Measurements from ENCODE around the gene TBL1X. TPM values are rescaled to one million over a fixed set of nuclear protein-coding genes. Genes with fewer than 3 reads are reported as not detected.

Gene TBL1X
- total and polyA plus RNA-seq, 2 donors: 19.8 to 26.1 TPM

DNA sequence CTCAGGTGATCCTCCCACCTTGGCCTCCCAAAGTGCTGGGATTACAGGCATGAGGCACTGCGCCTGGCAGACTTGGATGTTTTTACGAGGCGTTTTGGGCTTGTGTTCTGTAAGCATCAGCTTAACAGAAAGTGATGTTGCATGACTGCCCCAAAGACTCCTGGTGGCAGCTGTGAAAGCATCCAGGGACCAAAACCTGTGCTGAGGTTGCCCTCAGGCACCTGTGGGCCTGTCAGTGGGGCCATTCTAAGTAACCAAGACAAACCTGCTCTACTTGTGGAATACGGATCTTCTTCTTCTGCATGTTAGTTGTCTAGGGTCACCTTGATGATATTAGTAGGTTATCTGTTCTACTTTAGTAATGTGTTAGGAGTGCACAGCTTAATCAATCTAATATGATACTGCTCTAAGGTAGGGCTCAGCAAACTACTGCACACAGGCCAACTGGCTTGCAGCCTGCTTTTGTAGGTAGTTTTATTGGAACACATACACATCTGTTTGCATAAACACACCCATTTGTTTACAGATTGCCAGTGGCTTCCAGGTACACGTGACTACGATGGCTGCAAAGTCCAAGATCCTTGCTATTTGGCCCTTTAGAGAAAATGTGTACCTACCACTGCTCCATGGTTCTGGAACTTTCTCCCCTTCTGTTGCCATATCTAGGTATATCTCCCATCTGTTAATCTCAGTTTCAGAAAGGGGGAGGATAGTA is 164.1 kb downstream of the TBL1X start:
- no peak for DNase-seq (ENCODE audit: extremely low spot score)
- no peaks in the 10 kb centered on the region for H3K36me3 ChIP-seq (ENCODE audit: insufficient read depth)
- no peaks in the 10 kb centered on the region for H3K4me1 ChIP-seq (ENCODE audit: insufficient read depth)
- WGBS: 89% methylated on average over 6 of the region's 6 CpGs
- H3K4me3 ChIP-seq (ENCODE audit: low read depth, low read length): no peak overlapping the region
- no peak overlapping the region for H3K27ac ChIP-seq (ENCODE audit: low read depth)

GRCh38 chrX:9634551-9634950 is 169.7 kb downstream of the TBL1X start:
- no peak for DNase-seq (ENCODE audit: extremely low spot score)
- Histone ChIP-seq H3K4me3 (ENCODE audit: low read depth, low read length) (no peak overlapping the region), H3K4me1 (ENCODE audit: insufficient read depth) (no peaks in the 10 kb centered on the region), H3K36me3 (ENCODE audit: insufficient read depth) (no peaks in the 10 kb centered on the region), H3K27ac (ENCODE audit: low read depth) (no peak overlapping the region)
- 56% methylated on average over 7 of the region's 7 CpGs for WGBS

DNA sequence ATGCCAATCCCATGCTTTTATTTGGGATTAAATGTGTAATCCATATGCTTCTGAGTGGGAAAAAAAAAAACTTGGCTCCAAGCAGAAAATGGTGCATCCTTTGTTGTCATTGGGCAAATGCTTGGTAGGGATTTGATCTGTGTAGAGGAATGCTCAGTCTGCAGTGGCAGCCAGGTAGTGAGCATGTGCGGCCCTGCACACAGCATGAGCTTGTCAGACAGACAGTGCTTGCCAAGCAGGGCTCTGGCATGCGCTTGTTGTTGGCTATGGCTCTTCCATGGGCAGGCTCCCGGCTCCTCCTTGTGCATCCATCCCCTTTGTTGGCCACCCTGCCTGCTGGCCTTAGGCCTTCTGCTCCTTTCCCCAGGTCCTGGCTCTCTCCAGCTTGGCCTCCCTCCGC is 170.5 kb downstream of the TBL1X start:
- Histone ChIP-seq H3K4me1 (ENCODE audit: insufficient read depth) (no peaks in the 10 kb centered on the region), H3K4me3 (ENCODE audit: low read depth, low read length) (no peak overlapping the region), H3K27ac (ENCODE audit: low read depth) (no peak overlapping the region), H3K36me3 (ENCODE audit: insufficient read depth) (no peaks in the 10 kb centered on the region)
- DNase-seq (ENCODE audit: extremely low spot score): no peak
- WGBS: 74% methylated on average over 4 of the region's 4 CpGs

DNA sequence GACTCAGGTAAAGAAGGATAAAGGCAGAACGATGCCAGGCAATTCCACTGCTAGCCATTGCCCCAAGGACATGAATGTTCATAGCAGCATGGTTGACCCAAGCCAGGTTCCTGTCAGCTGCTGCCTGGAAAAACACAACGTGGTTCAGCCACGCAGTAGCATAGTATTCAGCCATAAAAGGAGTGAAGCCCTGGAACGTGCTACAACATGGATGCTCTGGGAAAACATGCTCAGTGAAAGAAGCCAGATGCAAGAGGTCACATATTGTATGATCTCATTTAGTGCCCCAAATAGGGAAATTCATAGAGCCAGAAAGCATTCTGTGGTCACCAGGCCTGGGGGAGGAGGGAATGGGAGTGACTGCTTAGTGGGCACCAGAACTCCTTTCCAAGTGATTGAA is 170.9 kb downstream of the TBL1X start:
- DNase-seq (ENCODE audit: extremely low spot score): no peak
- 35% methylated on average over 4 of the region's 4 CpGs for WGBS
- Histone ChIP-seq H3K4me1 (ENCODE audit: insufficient read depth) (no peaks in the 10 kb centered on the region), H3K27ac (ENCODE audit: low read depth) (no peak overlapping the region), H3K36me3 (ENCODE audit: insufficient read depth) (no peaks in the 10 kb centered on the region), H3K4me3 (ENCODE audit: low read depth, low read length) (no peak overlapping the region)

GRCh38 chrX:9638871-9639270 is 174.0 kb downstream of the TBL1X start:
- no peak overlapping the region for H3K27ac ChIP-seq (ENCODE audit: low read depth)
- no peak for DNase-seq (ENCODE audit: extremely low spot score)
- no peaks in the 10 kb centered on the region for H3K4me1 ChIP-seq (ENCODE audit: insufficient read depth)
- H3K4me3 ChIP-seq (ENCODE audit: low read depth, low read length): no peak overlapping the region
- no peaks in the 10 kb centered on the region for H3K36me3 ChIP-seq (ENCODE audit: insufficient read depth)

- WGBS: 79% methylated on average over 14 of the region's 14 CpGs
- DNase-seq (ENCODE audit: extremely low spot score): no peak
- no peak overlapping the region for H3K4me3 ChIP-seq (ENCODE audit: low read depth, low read length)
- H3K27ac ChIP-seq (ENCODE audit: low read depth): no peak overlapping the region
- no peaks in the 10 kb centered on the region for H3K4me1 ChIP-seq (ENCODE audit: insufficient read depth)
- no peaks in the 10 kb centered on the region for H3K36me3 ChIP-seq (ENCODE audit: insufficient read depth)
Measured at GRCh38 chrX:9642270-9642995, 177.6 kb downstream of the TBL1X start.

DNA sequence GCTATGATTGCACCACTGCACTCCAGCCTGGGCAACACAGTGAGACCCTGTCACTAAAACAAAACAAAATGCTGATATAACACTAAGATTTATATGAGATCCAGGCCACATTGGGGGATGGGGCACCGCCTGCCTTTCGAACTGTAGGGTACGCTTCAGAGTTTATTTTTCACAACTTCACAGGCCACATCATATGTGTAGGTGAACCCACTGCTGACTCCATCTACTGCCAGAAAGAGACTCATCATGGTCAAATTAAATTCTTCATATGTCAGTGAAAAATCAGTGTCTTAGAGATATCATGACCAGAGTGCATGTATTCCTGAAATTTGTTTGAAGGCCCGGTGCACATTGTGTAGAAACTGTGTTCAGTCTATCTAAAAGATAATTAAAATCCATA is 178.9 kb downstream of the TBL1X start:
- Histone ChIP-seq H3K27ac (ENCODE audit: low read depth) (no peak overlapping the region), H3K4me1 (ENCODE audit: insufficient read depth) (no peaks in the 10 kb centered on the region), H3K4me3 (ENCODE audit: low read depth, low read length) (no peak overlapping the region), H3K36me3 (ENCODE audit: insufficient read depth) (no peaks in the 10 kb centered on the region)
- WGBS: 95% methylated on average over 4 of the region's 4 CpGs
- no peak for DNase-seq (ENCODE audit: extremely low spot score)

- H3K36me3 ChIP-seq (ENCODE audit: insufficient read depth): no peaks in the 10 kb centered on the region
- H3K4me1 ChIP-seq (ENCODE audit: insufficient read depth): no peaks in the 10 kb centered on the region
- WGBS: 56% methylated on average over 6 of the region's 6 CpGs
- no peak for DNase-seq (ENCODE audit: extremely low spot score)
- H3K27ac ChIP-seq (ENCODE audit: low read depth): no peak overlapping the region
- no peak overlapping the region for H3K4me3 ChIP-seq (ENCODE audit: low read depth, low read length)
Measured at GRCh38 chrX:9644335-9644734, 179.5 kb downstream of the TBL1X start.

DNA sequence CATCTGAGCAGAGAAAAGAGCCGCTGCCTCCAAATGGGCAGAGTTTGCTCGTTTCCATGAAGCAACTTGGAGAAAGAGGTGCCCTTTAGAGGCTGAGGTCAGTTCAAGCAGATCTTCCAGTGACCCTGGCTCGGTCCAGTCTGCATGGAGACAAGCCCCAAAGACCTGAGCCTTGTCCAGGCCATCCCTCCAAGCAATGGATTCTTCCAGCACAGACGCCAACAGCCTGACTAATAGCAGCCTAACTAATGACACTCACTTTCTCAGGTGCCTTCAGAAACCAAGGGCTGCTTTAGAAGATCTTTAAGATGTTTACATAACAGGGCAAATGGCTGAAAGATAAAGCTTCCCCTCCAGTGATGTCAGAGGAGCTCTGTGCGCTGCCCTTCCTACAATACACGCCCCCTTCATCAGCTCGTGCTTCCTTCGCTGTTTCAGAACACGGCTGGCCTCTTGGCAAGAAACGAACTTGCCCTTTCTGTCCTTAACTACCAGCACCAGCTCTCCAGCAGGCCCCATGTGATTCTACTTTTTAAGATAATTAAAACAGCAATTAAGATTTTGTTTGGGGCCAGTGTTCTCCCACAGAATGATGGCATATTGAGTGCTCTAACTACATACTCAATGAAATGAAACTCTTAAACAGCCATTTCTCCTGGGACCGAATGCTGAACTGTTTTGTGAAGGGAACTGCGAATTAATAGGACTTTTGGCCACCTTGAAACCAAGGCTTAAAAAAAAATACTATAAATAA is 181.8 kb downstream of the TBL1X start:
- H3K27ac ChIP-seq (ENCODE audit: low read depth): no peak overlapping the region
- no peaks in the 10 kb centered on the region for H3K4me1 ChIP-seq (ENCODE audit: insufficient read depth)
- no peak for DNase-seq (ENCODE audit: extremely low spot score)
- H3K36me3 ChIP-seq (ENCODE audit: insufficient read depth): no peaks in the 10 kb centered on the region
- H3K4me3 ChIP-seq (ENCODE audit: low read depth, low read length): no peak overlapping the region
- 63% methylated on average over 12 of the region's 12 CpGs for WGBS

- Histone ChIP-seq H3K27ac (ENCODE audit: low read depth) (no peak overlapping the region), H3K4me1 (ENCODE audit: insufficient read depth) (no peaks in the 10 kb centered on the region), H3K4me3 (ENCODE audit: low read depth, low read length) (no peak overlapping the region), H3K36me3 (ENCODE audit: insufficient read depth) (no peaks in the 10 kb centered on the region)
- DNase-seq (ENCODE audit: extremely low spot score): no peak
- 34% methylated on average over 7 of the region's 7 CpGs for WGBS
Measured at GRCh38 chrX:9647431-9647830, 182.6 kb downstream of the TBL1X start.

DNA sequence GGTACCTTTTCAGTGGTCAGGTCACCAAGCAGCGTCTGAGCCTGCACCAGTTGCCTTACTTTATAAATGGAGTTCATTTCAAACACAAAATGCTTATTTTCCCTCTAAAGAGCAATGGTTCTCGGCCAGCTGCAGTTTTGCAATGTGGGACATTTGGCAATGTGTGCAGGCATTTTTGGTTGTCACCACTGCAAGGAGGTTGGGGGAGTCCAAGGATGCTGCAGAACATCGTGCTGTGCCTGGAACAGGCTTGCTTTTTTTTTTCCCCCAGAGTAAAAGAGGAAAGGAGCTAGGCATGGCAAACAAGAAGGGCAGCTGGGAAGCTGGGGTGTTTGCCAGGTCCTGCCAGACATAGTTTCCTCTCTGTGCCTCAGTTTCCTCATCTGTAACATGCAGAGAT is 185.2 kb downstream of the TBL1X start:
- Histone ChIP-seq H3K27ac (ENCODE audit: low read depth) (no peak overlapping the region), H3K4me3 (ENCODE audit: low read depth, low read length) (no peak overlapping the region), H3K36me3 (ENCODE audit: insufficient read depth) (peaks cover 2% of the 10 kb centered on the region), H3K4me1 (ENCODE audit: insufficient read depth) (no peaks in the 10 kb centered on the region)
- WGBS: 73% methylated on average over 3 of the region's 3 CpGs
- no peak for DNase-seq (ENCODE audit: extremely low spot score)

- Histone ChIP-seq H3K4me3 (ENCODE audit: low read depth, low read length) (no peak overlapping the region), H3K4me1 (ENCODE audit: insufficient read depth) (no peaks in the 10 kb centered on the region), H3K36me3 (ENCODE audit: insufficient read depth) (peaks cover 2% of the 10 kb centered on the region), H3K27ac (ENCODE audit: low read depth) (no peak overlapping the region)
- DNase-seq (ENCODE audit: extremely low spot score): no peak
- WGBS: 35% methylated on average over 9 of the region's 9 CpGs
Measured at GRCh38 chrX:9651737-9652136, 186.9 kb downstream of the TBL1X start.

GRCh38 chrX:9654929-9655328 is 190.1 kb downstream of the TBL1X start:
- Histone ChIP-seq H3K27ac (ENCODE audit: low read depth) (no peak overlapping the region), H3K4me3 (ENCODE audit: low read depth, low read length) (no peak overlapping the region), H3K36me3 (ENCODE audit: insufficient read depth) (peaks cover 2% of the 10 kb centered on the region), H3K4me1 (ENCODE audit: insufficient read depth) (no peaks in the 10 kb centered on the region)
- no peak for DNase-seq (ENCODE audit: extremely low spot score)
- 91% methylated on average over 13 of the region's 13 CpGs for WGBS

GRCh38 chrX:9656277-9656676 is 191.4 kb downstream of the TBL1X start:
- WGBS: 20% methylated on average over 6 of the region's 6 CpGs
- H3K4me3 ChIP-seq (ENCODE audit: low read depth, low read length): no peak overlapping the region
- DNase-seq (ENCODE audit: extremely low spot score): no peak
- H3K4me1 ChIP-seq (ENCODE audit: insufficient read depth): no peaks in the 10 kb centered on the region
- H3K27ac ChIP-seq (ENCODE audit: low read depth): no peak overlapping the region
- peaks cover 2% of the 10 kb centered on the region for H3K36me3 ChIP-seq (ENCODE audit: insufficient read depth)

All from urinary bladder (tissue), 4 donors.